Tibial nerve (tissue), 4 donors: ENCODE measurements around the gene SCTR. TPM values are rescaled to one million over a fixed set of nuclear protein-coding genes. Genes with fewer than 3 reads are reported as not detected.

Source experiments
- DNase-seq, 2 donors: peaks; one replicate each; pipeline ENCODE4 v3.0.0-alpha.2; 2019; ENCODE audit warnings: low spot score in 2 of 2
- H3K27ac ChIP-seq, 4 donors: fragments of 200-600 bp; sonication (generic) in 3 of 4; one replicate each; pipeline ENCODE4 v1.5.1; 2017 to 2019; ENCODE audit warnings: mild to moderate bottlenecking in 1 of 4
- H3K27me3 ChIP-seq, 2 donors: fragments of 200-600 bp; sonication (generic) in 1 of 2; one replicate each; pipeline versions ENCODE4 v1.5.1 to v1.6.0; 2017 to 2019
- H3K36me3 ChIP-seq, 3 donors: fragments of 200-600 bp; sonication (generic); one replicate each; pipeline ENCODE4 v1.5.1; 2018 to 2019
- H3K4me1 ChIP-seq, 4 donors: fragments of 200-600 bp; sonication (generic) in 3 of 4; one replicate each; pipeline ENCODE4 v1.5.1; 2017 to 2019
- H3K4me3 ChIP-seq, 4 donors: fragments of 200-600 bp; sonication (generic) in 3 of 4; one replicate each; pipeline ENCODE4 v1.5.1; 2017 to 2019; ENCODE audit warnings: mild to moderate bottlenecking in 1 of 4, moderate library complexity in 1 of 4
- H3K9me3 ChIP-seq, 4 donors: fragments of 200-600 bp; sonication (generic) in 3 of 4; one replicate each; pipeline ENCODE4 v1.5.1; 2017 to 2019
- EP300 ChIP-seq, 2 donors: sonication (generic); formaldehyde crosslinking; IDR thresholded peaks; one replicate each; pipeline ENCODE4 v1.6.1; 2017; ENCODE audit warnings: antibody characterized with exemption in 2 of 2, mild to moderate bottlenecking in 1 of 2
- POLR2A ChIP-seq, 2 donors: fragments of 450-650 bp; IDR thresholded peaks; one replicate each; pipeline ENCODE4 v1.6.1; 2017; ENCODE audit warnings: antibody characterized with exemption in 2 of 2, mild to moderate bottlenecking in 2 of 2, moderate library complexity in 2 of 2
- WGBS, 2 donors: methylation state at CpG; one replicate each; pipeline ENCODE4 v1.1.5; 2018; 5-methylcytosine and 5-hydroxymethylcytosine counted together
- total RNA-seq, 4 donors: library from RNA; depleted of rRNA; stranded (reverse); fragments of >200 nt; gene quantifications; one replicate each; pipeline ENCODE4 v1.1.0, GENCODE V29; 2016
- TF ChIP-seq, protein P1 (sequence below), 5 experiments: fragments of 200-600 bp in 3 of 5; fragments of 450-650 bp in 2 of 5; sonication (generic) in 3 of 5; IDR thresholded peaks; one replicate each; pipeline ENCODE4 v1.5.1; 2016 to 2019; ENCODE audit warnings: antibody characterized with exemption in 5 of 5, mild to moderate bottlenecking in 3 of 5, moderate library complexity in 2 of 5

SCTR gene
- total RNA-seq, 4 donors from 2014 or later, result not detected

DNA sequence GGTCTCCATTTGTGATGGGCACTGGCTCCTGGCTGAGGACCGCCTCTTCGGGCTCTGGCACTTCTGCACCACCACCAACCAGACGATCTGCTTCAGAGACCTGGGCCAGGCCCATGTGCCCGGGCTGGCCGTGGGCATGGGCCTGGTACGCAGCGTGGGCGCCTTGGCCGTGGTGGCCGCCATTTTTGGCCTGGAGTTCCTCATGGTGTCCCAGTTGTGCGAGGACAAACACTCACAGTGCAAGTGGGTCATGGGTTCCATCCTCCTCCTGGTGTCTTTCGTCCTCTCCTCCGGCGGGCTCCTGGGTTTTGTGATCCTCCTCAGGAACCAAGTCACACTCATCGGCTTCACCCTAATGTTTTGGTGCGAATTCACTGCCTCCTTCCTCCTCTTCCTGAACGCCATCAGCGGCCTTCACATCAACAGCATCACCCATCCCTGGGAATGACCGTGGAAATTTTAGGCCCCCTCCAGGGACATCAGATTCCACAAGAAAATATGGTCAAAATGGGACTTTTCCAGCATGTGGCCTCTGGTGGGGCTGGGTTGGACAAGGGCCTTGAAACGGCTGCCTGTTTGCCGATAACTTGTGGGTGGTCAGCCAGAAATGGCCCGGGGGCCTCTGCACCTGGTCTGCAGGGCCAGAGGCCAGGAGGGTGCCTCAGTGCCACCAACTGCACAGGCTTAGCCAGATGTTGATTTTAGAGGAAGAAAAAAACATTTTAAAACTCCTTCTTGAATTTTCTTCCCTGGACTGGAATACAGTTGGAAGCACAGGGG is 87.1 kb downstream of the SCTR start:
- TF ChIP-seq POLR2A (IDR thresholded peaks at IDR 0.05), result no peak
- TF ChIP-seq EP300 (IDR thresholded peaks at IDR 0.05), result no peak
- TF ChIP-seq, protein P1, sequence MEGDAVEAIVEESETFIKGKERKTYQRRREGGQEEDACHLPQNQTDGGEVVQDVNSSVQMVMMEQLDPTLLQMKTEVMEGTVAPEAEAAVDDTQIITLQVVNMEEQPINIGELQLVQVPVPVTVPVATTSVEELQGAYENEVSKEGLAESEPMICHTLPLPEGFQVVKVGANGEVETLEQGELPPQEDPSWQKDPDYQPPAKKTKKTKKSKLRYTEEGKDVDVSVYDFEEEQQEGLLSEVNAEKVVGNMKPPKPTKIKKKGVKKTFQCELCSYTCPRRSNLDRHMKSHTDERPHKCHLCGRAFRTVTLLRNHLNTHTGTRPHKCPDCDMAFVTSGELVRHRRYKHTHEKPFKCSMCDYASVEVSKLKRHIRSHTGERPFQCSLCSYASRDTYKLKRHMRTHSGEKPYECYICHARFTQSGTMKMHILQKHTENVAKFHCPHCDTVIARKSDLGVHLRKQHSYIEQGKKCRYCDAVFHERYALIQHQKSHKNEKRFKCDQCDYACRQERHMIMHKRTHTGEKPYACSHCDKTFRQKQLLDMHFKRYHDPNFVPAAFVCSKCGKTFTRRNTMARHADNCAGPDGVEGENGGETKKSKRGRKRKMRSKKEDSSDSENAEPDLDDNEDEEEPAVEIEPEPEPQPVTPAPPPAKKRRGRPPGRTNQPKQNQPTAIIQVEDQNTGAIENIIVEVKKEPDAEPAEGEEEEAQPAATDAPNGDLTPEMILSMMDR (IDR thresholded peaks at IDR 0.05), result no peak
- Histone ChIP-seq H3K27ac (no peak overlapping the region), H3K4me3 (no peak overlapping the region), H3K4me1 (peaks cover 0 to 15% (median 3%) of the 10 kb centered on the region in 4 donors), H3K36me3 (peaks cover 0 to 9% (median 0%) of the 10 kb centered on the region in 3 donors), H3K9me3 (no peaks in the 10 kb centered on the region), H3K27me3 (no peaks in the 10 kb centered on the region)
- DNase-seq, result no peak
- 90 to 94% methylated on average over 13 to 21 of the region's 22 CpGs for WGBS, 2 donors

DNA sequence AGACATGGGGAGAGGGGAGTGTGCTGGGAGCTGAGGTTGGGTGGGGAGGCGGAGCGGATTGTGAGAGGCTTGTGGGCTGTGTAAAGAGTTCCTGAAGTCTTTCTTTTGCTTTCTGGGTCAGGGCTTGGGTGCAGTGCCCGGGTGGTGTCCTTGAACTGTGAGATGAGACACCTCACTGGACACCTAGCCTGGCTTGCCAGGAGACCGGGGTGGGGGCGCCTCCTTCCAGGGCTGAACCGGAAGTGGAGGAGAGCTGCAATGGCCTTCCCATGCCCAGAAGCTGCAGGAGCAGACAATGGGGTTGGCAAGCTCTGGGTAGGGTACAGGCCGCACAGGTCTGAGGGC is 88.4 kb downstream of the SCTR start:
- no peak for DNase-seq
- no peaks in the 10 kb centered on the region for H3K9me3 ChIP-seq

DNA sequence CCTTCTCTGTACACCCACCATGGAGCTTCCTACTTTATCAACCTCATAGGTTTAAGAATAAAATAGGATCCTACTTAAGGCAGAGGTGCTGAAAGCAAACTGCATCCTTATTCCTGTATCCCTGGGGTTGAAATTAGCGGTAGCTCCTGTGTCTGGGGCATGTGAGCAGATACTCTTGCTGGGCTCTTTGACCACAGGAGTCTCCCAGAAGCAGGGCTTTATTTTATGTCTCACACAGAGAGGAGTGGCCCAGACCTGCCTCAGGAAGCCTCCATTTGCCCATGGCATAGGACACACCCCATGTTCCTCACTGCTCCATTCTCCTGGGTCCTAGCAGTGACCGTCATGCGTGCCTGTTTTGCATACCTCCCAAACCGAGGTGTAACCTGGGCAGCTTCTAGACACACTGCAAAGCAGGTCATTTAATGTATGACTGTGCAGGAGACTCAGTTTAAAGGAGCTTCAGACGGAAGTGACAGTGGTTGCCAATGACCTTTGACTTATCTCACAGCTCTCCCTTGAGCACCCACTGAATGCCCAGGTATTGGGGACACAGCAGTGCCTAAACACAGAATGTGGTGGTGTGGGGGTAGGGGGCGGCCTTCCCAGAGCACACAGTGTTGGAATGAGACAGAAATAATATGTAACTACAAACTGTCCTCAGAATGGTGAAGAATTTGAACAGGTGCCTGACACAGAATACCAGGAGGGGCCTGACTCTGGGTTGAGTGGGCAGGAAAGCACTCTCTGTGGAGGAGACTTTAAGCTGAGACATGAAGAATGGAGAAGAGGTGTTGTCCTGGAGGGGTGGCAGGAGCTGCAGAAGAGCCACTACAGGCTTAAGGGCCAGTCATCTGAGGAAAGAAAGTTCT is 89.0 kb downstream of the SCTR start:
- Histone ChIP-seq H3K4me3 (no peak overlapping the region), H3K9me3 (no peaks in the 10 kb centered on the region), H3K27ac (peak overlapping the region in 1 of 4 donors; percentile 42), H3K4me1 (peaks cover 0 to 31% (median 7%) of the 10 kb centered on the region in 4 donors), H3K36me3 (peaks cover 0 to 9% (median 0%) of the 10 kb centered on the region in 3 donors), H3K27me3 (no peaks in the 10 kb centered on the region)
- 83 to 90% methylated on average over 6 of the region's 6 CpGs for WGBS, 2 donors
- no peak for TF ChIP-seq POLR2A (IDR thresholded peaks at IDR 0.05)
- TF ChIP-seq EP300 (IDR thresholded peaks at IDR 0.05), result no peak
- TF ChIP-seq, protein P1 (IDR thresholded peaks at IDR 0.05), result no peak
- DNase-seq, result no peak

More for the DNA sequence above, 88.4 kb downstream of the SCTR start:
- TF ChIP-seq, protein P1 (IDR thresholded peaks at IDR 0.05), result no peak
- TF ChIP-seq EP300 (IDR thresholded peaks at IDR 0.05) (no peak), POLR2A (IDR thresholded peaks at IDR 0.05) (no peak)
- WGBS, 2 donors, result 76 to 77% methylated on average over 7 of the region's 7 CpGs
- Histone ChIP-seq H3K27me3 (no peaks in the 10 kb centered on the region), H3K4me1 (peaks cover 0 to 25% (median 7%) of the 10 kb centered on the region in 4 donors), H3K27ac (no peak overlapping the region), H3K36me3 (peaks cover 0 to 9% (median 0%) of the 10 kb centered on the region in 3 donors), H3K4me3 (no peak overlapping the region)

DNA sequence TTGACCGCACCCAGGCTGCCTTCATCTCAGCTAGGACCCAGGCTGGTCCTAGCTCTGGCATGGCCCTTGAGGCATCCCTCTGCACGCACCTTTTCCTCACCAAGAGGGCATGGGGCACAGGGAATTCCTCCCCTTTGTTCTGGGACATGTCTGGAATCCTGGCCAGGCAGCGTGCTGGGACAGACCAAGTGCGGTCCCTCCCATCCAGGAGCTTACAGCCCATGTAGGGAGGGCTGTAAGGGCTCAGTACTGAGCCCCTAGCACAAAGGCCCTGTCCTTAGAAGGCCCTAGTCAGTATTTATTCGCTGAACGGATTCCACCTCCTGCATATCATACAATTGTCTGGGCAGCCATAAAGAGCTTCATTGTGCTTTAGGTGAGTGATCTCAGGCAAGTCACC is 89.6 kb downstream of the SCTR start:
- Histone ChIP-seq H3K36me3 (peaks cover 0 to 9% (median 0%) of the 10 kb centered on the region in 3 donors), H3K4me3 (no peak overlapping the region), H3K9me3 (no peaks in the 10 kb centered on the region), H3K27me3 (no peaks in the 10 kb centered on the region), H3K4me1 (peaks cover 0 to 38% (median 7%) of the 10 kb centered on the region in 4 donors), H3K27ac (peak overlapping the region in 1 of 4 donors; percentile 42)
- no peak for DNase-seq
- 83 to 84% methylated on average over 5 to 6 of the region's 6 CpGs for WGBS, 2 donors
- TF ChIP-seq, protein P1 (IDR thresholded peaks at IDR 0.05), result no peak
- no peak for TF ChIP-seq POLR2A (IDR thresholded peaks at IDR 0.05)
- no peak for TF ChIP-seq EP300 (IDR thresholded peaks at IDR 0.05)
